HEK293 (cell line): Measurements from ENCODE around the gene MYRIP.

Experiments
- CTCF ChIA-PET: fragments of 350-600 bp; formaldehyde crosslinking; extraction: SDS; loops from one replicate; lab custom pipeline; 2021; ENCODE audit warnings: antibody characterized with exemption; lab: Yijun Ruan, JAX
- POLR2A ChIA-PET: fragments of 300-600 bp; formaldehyde crosslinking; extraction: SDS; loops from one replicate; lab custom pipeline; 2020; ENCODE audit warnings: antibody characterized with exemption, inconsistent platforms; lab: Yijun Ruan, JAX
- H3K27ac ChIP-seq: fragments of 200-500 bp; sonication (Bioruptor generic); 2 replicates; pipeline ENCODE4 v1.5.1; 2014; ENCODE audit warnings: low read depth, low read length, control low read depth, inconsistent platforms; ENCODE audit errors: extremely low read depth
- H3K36me3 ChIP-seq, 2 experiments: fragments of 200-500 bp in 1 of 2; sonication (Bioruptor generic) in 1 of 2; 1 replicate in 1 of 2; 2 replicates in 1 of 2; pipeline ENCODE4 v1.5.1; 2014 to 2017; ENCODE audit warnings: inconsistent platforms in 2 of 2, low read length in 2 of 2; ENCODE audit not compliant: control insufficient read depth in 2 of 2, insufficient read depth in 1 of 2
- H3K4me1 ChIP-seq: fragments of 200-500 bp; sonication (Bioruptor generic); 2 replicates; pipeline ENCODE4 v1.5.1; 2014; ENCODE audit warnings: mild to moderate bottlenecking, low read length, inconsistent platforms; ENCODE audit not compliant: control insufficient read depth, insufficient read depth
- H3K4me3 ChIP-seq: 2 replicates; pipeline ENCODE4 v1.5.1; 2011; ENCODE audit warnings: low read depth, mild to moderate bottlenecking, control low read depth, low read length, moderate library complexity
- H3K9me3 ChIP-seq: fragments of 200-500 bp; sonication (Bioruptor generic); 2 replicates; pipeline ENCODE4 v1.5.1; 2014; ENCODE audit warnings: low read depth, low read length, inconsistent platforms; ENCODE audit not compliant: control insufficient read depth, insufficient read depth
- EGR2 ChIP-seq: fragments of 450-650 bp; formaldehyde crosslinking; IDR thresholded peaks from 2 replicates; pipeline ENCODE4 v1.5.1; 2016; ENCODE audit warnings: low read depth, missing biosample characterization, missing genetic modification characterization
- PRDM1 ChIP-seq: fragments of 450-650 bp; formaldehyde crosslinking; IDR thresholded peaks from 2 replicates; pipeline ENCODE4; 2016; ENCODE audit warnings: missing biosample characterization, missing genetic modification characterization
- ZBTB11 ChIP-seq: fragments of 450-650 bp; formaldehyde crosslinking; conservative IDR thresholded peaks from 2 replicates; pipeline ENCODE4 v1.5.1; 2016; ENCODE audit warnings: low read depth, missing biosample characterization, missing genetic modification characterization
- ZBTB21 ChIP-seq: fragments of 450-650 bp; formaldehyde crosslinking; IDR thresholded peaks from 2 replicates; pipeline ENCODE4 v1.5.1; 2017; ENCODE audit warnings: missing biosample characterization, missing genetic modification characterization
- ZNF148 ChIP-seq: fragments of 450-650 bp; formaldehyde crosslinking; IDR thresholded peaks from 2 replicates; pipeline ENCODE4 v1.5.0; 2017; ENCODE audit warnings: missing biosample characterization, missing genetic modification characterization, borderline replicate concordance
- ZNF16 ChIP-seq: fragments of 450-650 bp; formaldehyde crosslinking; IDR thresholded peaks from 2 replicates; pipeline ENCODE4 v1.5.1; 2016; ENCODE audit warnings: low read depth, missing biosample characterization, missing genetic modification characterization
- ZNF184 ChIP-seq: fragments of 450-650 bp; IDR thresholded peaks from 2 replicates; pipeline ENCODE4 v1.5.1; 2018; ENCODE audit warnings: missing biosample characterization, mild to moderate bottlenecking, missing genetic modification characterization
- ZNF311 ChIP-seq: fragments of 450-650 bp; formaldehyde crosslinking; IDR thresholded peaks from 2 replicates; pipeline ENCODE4 v1.5.1; 2017; ENCODE audit warnings: missing biosample characterization, missing genetic modification characterization, borderline replicate concordance
- ZNF354C ChIP-seq: fragments of 450-650 bp; formaldehyde crosslinking; IDR thresholded peaks from 2 replicates; pipeline ENCODE4 v1.5.1; 2016; ENCODE audit warnings: missing biosample characterization, missing genetic modification characterization, low read depth, borderline replicate concordance
- ZNF366 ChIP-seq: fragments of 450-650 bp; formaldehyde crosslinking; conservative IDR thresholded peaks from 2 replicates; pipeline ENCODE4 v1.5.1; 2016; ENCODE audit warnings: missing biosample characterization, missing genetic modification characterization
- ZNF561 ChIP-seq: fragments of 450-650 bp; IDR thresholded peaks from 2 replicates; pipeline ENCODE4 v1.5.1; 2018; ENCODE audit warnings: missing biosample characterization, missing genetic modification characterization, borderline replicate concordance
- ZNF621 ChIP-seq: fragments of 450-650 bp; formaldehyde crosslinking; IDR thresholded peaks from 2 replicates; pipeline ENCODE4 v1.5.1; 2017; ENCODE audit warnings: missing biosample characterization, missing genetic modification characterization
- ZNF670 ChIP-seq: fragments of 450-650 bp; formaldehyde crosslinking; IDR thresholded peaks from 2 replicates; pipeline ENCODE4 v1.5.1; 2016; ENCODE audit warnings: missing biosample characterization, missing genetic modification characterization, low read depth
- ZNF837 ChIP-seq: fragments of 450-650 bp; formaldehyde crosslinking; IDR thresholded peaks from 2 replicates; pipeline ENCODE4 v1.5.1; 2016; ENCODE audit warnings: missing biosample characterization, missing genetic modification characterization

The MYRIP gene

GRCh38 chr3:39850716-39851032 is 41.3 kb downstream of the MYRIP start:
- Histone ChIP-seq H3K9me3 (no peaks in the 10 kb centered on the region), H3K4me3 (no peak overlapping the region), H3K36me3 (no peaks in the 10 kb centered on the region), H3K27ac (no peak overlapping the region), H3K4me1 (no peaks in the 10 kb centered on the region)
- TF ChIP-seq EGR2 (tag by site-specific recombination), result no peak
- ChIA-PET CTCF (no interaction called here), POLR2A (no interaction called here)

- Histone ChIP-seq H3K4me3 (no peak overlapping the region), H3K36me3 (no peaks in the 10 kb centered on the region), H3K4me1 (no peaks in the 10 kb centered on the region), H3K9me3 (no peaks in the 10 kb centered on the region), H3K27ac (no peak overlapping the region)
- POLR2A ChIA-PET, result no interaction called here
- no peak for TF ChIP-seq ZBTB11 (tag by site-specific recombination)
- no peak for TF ChIP-seq ZNF16 (tag by site-specific recombination)
- TF ChIP-seq ZNF311 (tag by site-specific recombination), result no peak
- TF ChIP-seq PRDM1 (tag by site-specific recombination), result no peak
- TF ChIP-seq ZNF837 (tag by site-specific recombination), result no peak
- no peak for TF ChIP-seq ZNF148 (tag by site-specific recombination)
- no peak for TF ChIP-seq ZNF184 (tag by site-specific recombination)
- no peak for TF ChIP-seq ZNF621 (tag by site-specific recombination)
- CTCF ChIA-PET, result no interaction called here
Observed at GRCh38 chr3:39855517-39855916, 46.1 kb downstream of the MYRIP start.

GRCh38 chr3:39869890-39870289 is 60.5 kb downstream of the MYRIP start:
- CTCF ChIA-PET, result no interaction called here

GRCh38 chr3:39870706-39871105 is 61.3 kb downstream of the MYRIP start:
- ChIA-PET CTCF (no interaction called here), POLR2A (no interaction called here)
- Histone ChIP-seq H3K36me3 (no peaks in the 10 kb centered on the region), H3K4me1 (no peaks in the 10 kb centered on the region), H3K4me3 (no peak overlapping the region), H3K27ac (no peak overlapping the region), H3K9me3 (no peaks in the 10 kb centered on the region)
- peak; percentile 16; the same call in 1 of the 2 replicates for TF ChIP-seq ZBTB21 (tag by site-specific recombination)
- TF ChIP-seq ZNF354C, result no peak

More at GRCh38 chr3:39869890-39870289, 60.5 kb downstream of the MYRIP start:
- TF ChIP-seq ZNF670 (tag by site-specific recombination), result no peak
- TF ChIP-seq ZNF561 (tag by site-specific recombination), result no peak
- no peak for TF ChIP-seq ZNF366 (tag by site-specific recombination)
- TF ChIP-seq, all 188 proteins: peak for 0
- no peak overlapping the region for H3K4me3 ChIP-seq
- no peaks in the 10 kb centered on the region for H3K9me3 ChIP-seq
- no peaks in the 10 kb centered on the region for H3K4me1 ChIP-seq
- POLR2A ChIA-PET, result no interaction called here
- H3K27ac ChIP-seq, result no peak overlapping the region
- no peaks in the 10 kb centered on the region for H3K36me3 ChIP-seq
